GM12878 (cell line): ENCODE results near the gene ADCY2.

Experiments used
- CBX3 ChIP-seq: fragments of 200-600 bp; sonication (generic); IDR thresholded peaks from 2 replicates; pipeline ENCODE4 v1.6.1; 2016; ENCODE audit warnings: low read depth, borderline replicate concordance
- CEBPB ChIP-seq, 2 experiments: fragments of 150-350 bp in 1 of 2; IDR thresholded peaks; 2 replicates each; pipeline ENCODE4 v1.6.1; 2012 to 2014; ENCODE audit warnings: low read depth in 2 of 2, low read length in 2 of 2, borderline replicate concordance in 1 of 2, inconsistent platforms in 1 of 2
- EP300 ChIP-seq, 2 experiments: fragments of 150-350 bp in 1 of 2; IDR thresholded peaks; 2 replicates each; pipeline ENCODE4 v1.6.1; 2011 to 2012; ENCODE audit warnings: low read depth in 2 of 2, low read length in 2 of 2, borderline replicate concordance in 1 of 2, improper control_type of control experiment in 1 of 2, inconsistent platforms in 1 of 2; ENCODE audit not compliant: control insufficient read depth in 1 of 2
- FOS ChIP-seq: IDR thresholded peaks from 3 replicates; pipeline ENCODE4 v1.6.1; 2011; ENCODE audit warnings: borderline replicate concordance; ENCODE audit not compliant: insufficient read length; ENCODE audit errors: extremely low read depth
- JUND ChIP-seq: IDR thresholded peaks from 2 replicates; pipeline ENCODE4 v1.6.1; 2012; ENCODE audit warnings: low read depth, mild to moderate bottlenecking, low read length, improper control_type of control experiment, moderate library complexity
- POLR2A ChIP-seq: IDR thresholded peaks from 2 replicates; pipeline ENCODE4 v1.6.1; 2011; ENCODE audit warnings: low read depth, mild to moderate bottlenecking, low read length
- POLR2AphosphoS5 ChIP-seq: IDR thresholded peaks from 2 replicates; pipeline ENCODE4 v1.6.1; 2011; ENCODE audit warnings: mild to moderate bottlenecking, low read length, inconsistent platforms
- SP1 ChIP-seq: IDR thresholded peaks from one replicate; pipeline ENCODE4 v1.6.1; 2011; ENCODE audit warnings: low read depth, low read length
- TCF12 ChIP-seq: IDR thresholded peaks from 2 replicates; pipeline ENCODE4 v1.6.1; 2011; ENCODE audit warnings: low read depth, mild to moderate bottlenecking, low read length
- TF ChIP-seq, protein P1 (sequence below): IDR thresholded peaks from 2 replicates; pipeline ENCODE4 v1.6.1; 2012; ENCODE audit warnings: low read length, inconsistent platforms
- TF ChIP-seq, protein P2 (sequence below): IDR thresholded peaks from 2 replicates; pipeline ENCODE4 v1.6.1; 2011; ENCODE audit warnings: borderline replicate concordance, low read depth, mild to moderate bottlenecking, moderate library complexity, mixed read lengths, low read length; ENCODE audit not compliant: insufficient read depth; ENCODE audit errors: extremely low read length
- TF ChIP-seq, protein P3 (sequence below), 3 experiments: IDR thresholded peaks in 2 of 3; conservative IDR thresholded peaks in 1 of 3; 2 replicates each; pipeline ENCODE4 v1.5.1; 2011; ENCODE audit warnings: low read depth in 3 of 3, low read length in 3 of 3, mild to moderate bottlenecking in 3 of 3, control low read depth in 2 of 3, moderate library complexity in 2 of 3, inconsistent platforms in 1 of 3, mixed read lengths in 1 of 3; ENCODE audit not compliant: control insufficient read depth in 2 of 3, insufficient read depth in 1 of 3; ENCODE audit errors: extremely low read depth in 1 of 3
- TF ChIP-seq, protein P4 (sequence below): IDR thresholded peaks from 2 replicates; pipeline ENCODE4 v1.6.1; 2012; ENCODE audit warnings: mild to moderate bottlenecking, low read depth, low read length

DNA sequence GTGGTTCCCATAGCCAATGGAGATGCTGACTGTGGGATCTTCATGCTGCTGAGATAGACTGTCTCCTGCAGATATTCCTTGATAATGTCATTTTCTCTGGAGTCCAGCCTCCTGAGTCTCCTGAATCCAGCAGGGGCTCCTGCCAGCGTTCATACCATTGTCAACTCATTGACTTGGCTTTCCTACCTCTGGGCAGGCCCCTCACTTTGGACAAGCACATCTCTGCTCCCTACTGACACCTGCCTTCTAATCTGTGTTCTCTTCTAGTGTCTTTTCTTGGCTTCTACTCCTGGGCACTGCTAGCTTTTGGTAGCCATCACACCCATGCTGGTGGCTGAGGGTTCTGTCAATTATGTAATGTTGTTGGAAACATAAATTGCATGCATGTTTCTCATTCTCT is 138.0 kb downstream of the ADCY2 start:
- no peak for TF ChIP-seq POLR2A
- TF ChIP-seq, protein P1, sequence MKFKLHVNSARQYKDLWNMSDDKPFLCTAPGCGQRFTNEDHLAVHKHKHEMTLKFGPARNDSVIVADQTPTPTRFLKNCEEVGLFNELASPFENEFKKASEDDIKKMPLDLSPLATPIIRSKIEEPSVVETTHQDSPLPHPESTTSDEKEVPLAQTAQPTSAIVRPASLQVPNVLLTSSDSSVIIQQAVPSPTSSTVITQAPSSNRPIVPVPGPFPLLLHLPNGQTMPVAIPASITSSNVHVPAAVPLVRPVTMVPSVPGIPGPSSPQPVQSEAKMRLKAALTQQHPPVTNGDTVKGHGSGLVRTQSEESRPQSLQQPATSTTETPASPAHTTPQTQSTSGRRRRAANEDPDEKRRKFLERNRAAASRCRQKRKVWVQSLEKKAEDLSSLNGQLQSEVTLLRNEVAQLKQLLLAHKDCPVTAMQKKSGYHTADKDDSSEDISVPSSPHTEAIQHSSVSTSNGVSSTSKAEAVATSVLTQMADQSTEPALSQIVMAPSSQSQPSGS, result no peak
- TF ChIP-seq, protein P2, sequence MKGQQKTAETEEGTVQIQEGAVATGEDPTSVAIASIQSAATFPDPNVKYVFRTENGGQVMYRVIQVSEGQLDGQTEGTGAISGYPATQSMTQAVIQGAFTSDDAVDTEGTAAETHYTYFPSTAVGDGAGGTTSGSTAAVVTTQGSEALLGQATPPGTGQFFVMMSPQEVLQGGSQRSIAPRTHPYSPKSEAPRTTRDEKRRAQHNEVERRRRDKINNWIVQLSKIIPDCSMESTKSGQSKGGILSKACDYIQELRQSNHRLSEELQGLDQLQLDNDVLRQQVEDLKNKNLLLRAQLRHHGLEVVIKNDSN, result no peak
- TF ChIP-seq, protein P3, sequence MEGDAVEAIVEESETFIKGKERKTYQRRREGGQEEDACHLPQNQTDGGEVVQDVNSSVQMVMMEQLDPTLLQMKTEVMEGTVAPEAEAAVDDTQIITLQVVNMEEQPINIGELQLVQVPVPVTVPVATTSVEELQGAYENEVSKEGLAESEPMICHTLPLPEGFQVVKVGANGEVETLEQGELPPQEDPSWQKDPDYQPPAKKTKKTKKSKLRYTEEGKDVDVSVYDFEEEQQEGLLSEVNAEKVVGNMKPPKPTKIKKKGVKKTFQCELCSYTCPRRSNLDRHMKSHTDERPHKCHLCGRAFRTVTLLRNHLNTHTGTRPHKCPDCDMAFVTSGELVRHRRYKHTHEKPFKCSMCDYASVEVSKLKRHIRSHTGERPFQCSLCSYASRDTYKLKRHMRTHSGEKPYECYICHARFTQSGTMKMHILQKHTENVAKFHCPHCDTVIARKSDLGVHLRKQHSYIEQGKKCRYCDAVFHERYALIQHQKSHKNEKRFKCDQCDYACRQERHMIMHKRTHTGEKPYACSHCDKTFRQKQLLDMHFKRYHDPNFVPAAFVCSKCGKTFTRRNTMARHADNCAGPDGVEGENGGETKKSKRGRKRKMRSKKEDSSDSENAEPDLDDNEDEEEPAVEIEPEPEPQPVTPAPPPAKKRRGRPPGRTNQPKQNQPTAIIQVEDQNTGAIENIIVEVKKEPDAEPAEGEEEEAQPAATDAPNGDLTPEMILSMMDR (IDR thresholded peaks at IDR 0.05 in 2 of 3, conservative IDR thresholded peaks at IDR 0.05 in 1 of 3; ENCODE audit: control insufficient read depth in 2 of 3, extremely low read depth in 1 of 3, insufficient read depth in 1 of 3, low read depth in 3 of 3, low read length in 3 of 3), result no peak
- no peak for TF ChIP-seq POLR2AphosphoS5
- no peak for TF ChIP-seq TCF12
- TF ChIP-seq SP1, result no peak
- TF ChIP-seq EP300 (IDR thresholded peaks at IDR 0.05; ENCODE audit: borderline replicate concordance in 1 of 2, control insufficient read depth in 1 of 2, low read depth in 2 of 2, low read length in 2 of 2), result no peak
- no peak for TF ChIP-seq CBX3
- no peak for TF ChIP-seq CEBPB (IDR thresholded peaks at IDR 0.05; ENCODE audit: borderline replicate concordance in 1 of 2, low read depth in 2 of 2, low read length in 2 of 2)
- TF ChIP-seq FOS, result no peak
- TF ChIP-seq JUND, result no peak
- TF ChIP-seq, protein P4, sequence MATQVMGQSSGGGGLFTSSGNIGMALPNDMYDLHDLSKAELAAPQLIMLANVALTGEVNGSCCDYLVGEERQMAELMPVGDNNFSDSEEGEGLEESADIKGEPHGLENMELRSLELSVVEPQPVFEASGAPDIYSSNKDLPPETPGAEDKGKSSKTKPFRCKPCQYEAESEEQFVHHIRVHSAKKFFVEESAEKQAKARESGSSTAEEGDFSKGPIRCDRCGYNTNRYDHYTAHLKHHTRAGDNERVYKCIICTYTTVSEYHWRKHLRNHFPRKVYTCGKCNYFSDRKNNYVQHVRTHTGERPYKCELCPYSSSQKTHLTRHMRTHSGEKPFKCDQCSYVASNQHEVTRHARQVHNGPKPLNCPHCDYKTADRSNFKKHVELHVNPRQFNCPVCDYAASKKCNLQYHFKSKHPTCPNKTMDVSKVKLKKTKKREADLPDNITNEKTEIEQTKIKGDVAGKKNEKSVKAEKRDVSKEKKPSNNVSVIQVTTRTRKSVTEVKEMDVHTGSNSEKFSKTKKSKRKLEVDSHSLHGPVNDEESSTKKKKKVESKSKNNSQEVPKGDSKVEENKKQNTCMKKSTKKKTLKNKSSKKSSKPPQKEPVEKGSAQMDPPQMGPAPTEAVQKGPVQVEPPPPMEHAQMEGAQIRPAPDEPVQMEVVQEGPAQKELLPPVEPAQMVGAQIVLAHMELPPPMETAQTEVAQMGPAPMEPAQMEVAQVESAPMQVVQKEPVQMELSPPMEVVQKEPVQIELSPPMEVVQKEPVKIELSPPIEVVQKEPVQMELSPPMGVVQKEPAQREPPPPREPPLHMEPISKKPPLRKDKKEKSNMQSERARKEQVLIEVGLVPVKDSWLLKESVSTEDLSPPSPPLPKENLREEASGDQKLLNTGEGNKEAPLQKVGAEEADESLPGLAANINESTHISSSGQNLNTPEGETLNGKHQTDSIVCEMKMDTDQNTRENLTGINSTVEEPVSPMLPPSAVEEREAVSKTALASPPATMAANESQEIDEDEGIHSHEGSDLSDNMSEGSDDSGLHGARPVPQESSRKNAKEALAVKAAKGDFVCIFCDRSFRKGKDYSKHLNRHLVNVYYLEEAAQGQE, result no peak
